ENCODE data around the gene GFOD2.

DNA sequence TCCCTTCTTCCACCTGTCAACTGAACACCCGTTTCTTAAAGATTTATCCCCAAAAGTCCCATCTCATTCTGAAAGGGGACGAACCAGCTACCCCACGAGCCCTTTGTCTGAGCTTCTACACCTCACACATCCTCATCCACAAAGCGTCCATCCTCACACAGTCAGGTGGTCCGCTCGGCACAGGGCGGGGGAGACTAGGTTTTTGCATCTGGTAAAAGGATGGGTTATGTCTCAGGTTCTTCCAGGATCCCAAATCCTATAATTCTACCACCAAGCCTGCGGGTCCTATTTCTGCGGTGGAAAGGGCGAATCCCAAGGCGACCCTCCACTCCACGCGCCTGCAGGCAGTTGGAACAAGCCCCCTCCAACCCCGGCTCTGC lies 458 bp downstream of the GFOD2 start:
- TF ChIP-seq, protein P1, sequence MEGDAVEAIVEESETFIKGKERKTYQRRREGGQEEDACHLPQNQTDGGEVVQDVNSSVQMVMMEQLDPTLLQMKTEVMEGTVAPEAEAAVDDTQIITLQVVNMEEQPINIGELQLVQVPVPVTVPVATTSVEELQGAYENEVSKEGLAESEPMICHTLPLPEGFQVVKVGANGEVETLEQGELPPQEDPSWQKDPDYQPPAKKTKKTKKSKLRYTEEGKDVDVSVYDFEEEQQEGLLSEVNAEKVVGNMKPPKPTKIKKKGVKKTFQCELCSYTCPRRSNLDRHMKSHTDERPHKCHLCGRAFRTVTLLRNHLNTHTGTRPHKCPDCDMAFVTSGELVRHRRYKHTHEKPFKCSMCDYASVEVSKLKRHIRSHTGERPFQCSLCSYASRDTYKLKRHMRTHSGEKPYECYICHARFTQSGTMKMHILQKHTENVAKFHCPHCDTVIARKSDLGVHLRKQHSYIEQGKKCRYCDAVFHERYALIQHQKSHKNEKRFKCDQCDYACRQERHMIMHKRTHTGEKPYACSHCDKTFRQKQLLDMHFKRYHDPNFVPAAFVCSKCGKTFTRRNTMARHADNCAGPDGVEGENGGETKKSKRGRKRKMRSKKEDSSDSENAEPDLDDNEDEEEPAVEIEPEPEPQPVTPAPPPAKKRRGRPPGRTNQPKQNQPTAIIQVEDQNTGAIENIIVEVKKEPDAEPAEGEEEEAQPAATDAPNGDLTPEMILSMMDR (IDR thresholded peaks at IDR 0.05) = no peak
- TF ChIP-seq POLR2A (IDR thresholded peaks at IDR 0.05) = no peak

Measured in body of pancreas (tissue), 4 donors.